Left lung (tissue), 10 donors: ENCODE results near the gene PTPRD. TPM values are rescaled to one million over a fixed set of nuclear protein-coding genes. Genes with fewer than 3 reads are reported as not detected.

Experiments used
- ATAC-seq: fragments of 200-7000 bp; cut with Tn5 transposase; one replicate; pipeline ENCODE4 v1.9.1; 2020; ENCODE audit warnings: moderate library complexity
- DNase-seq, 4 donors: peaks; one replicate each; pipeline ENCODE4 v3.0.0-alpha.2; 2013 to 2020
- H3K27ac ChIP-seq, 2 donors: fragments of 200-600 bp; sonication (generic) in 1 of 2; one replicate each; pipeline versions ENCODE4 v1.5.0 to v1.8.0; 2020 to 2021
- H3K27me3 ChIP-seq, 2 donors: fragments of 200-600 bp; sonication (generic) in 1 of 2; one replicate each; pipeline versions ENCODE4 v1.5.0 to v1.8.0; 2020 to 2021
- H3K36me3 ChIP-seq, 2 donors: fragments of 200-600 bp; sonication (generic) in 1 of 2; one replicate each; pipeline versions ENCODE4 v1.5.0 to v1.8.0; 2020 to 2021
- H3K4me1 ChIP-seq, 2 donors: fragments of 200-600 bp; one replicate each; pipeline ENCODE4 v1.8.0; 2021
- H3K4me3 ChIP-seq, 2 donors: fragments of 200-600 bp; sonication (generic) in 1 of 2; one replicate each; pipeline versions ENCODE4 v1.5.0 to v1.8.0; 2020 to 2021; ENCODE audit warnings: mild to moderate bottlenecking in 1 of 2
- H3K9me3 ChIP-seq, 2 donors: fragments of 200-600 bp; sonication (generic) in 1 of 2; one replicate each; pipeline versions ENCODE4 v1.5.0 to v1.8.0; 2020 to 2021
- CTCF ChIP-seq, 2 donors: fragments of 200-600 bp; sonication (generic) in 1 of 2; IDR thresholded peaks; one replicate each; pipeline versions ENCODE4 v1.5.0 to v1.8.0; 2021; ENCODE audit warnings: antibody characterized with exemption in 2 of 2
- intact Hi-C, 2 donors: fragments of 100-400 bp; cut with DNase I; formaldehyde crosslinking; loops; one replicate each; pipeline versions ENCODE4 v1.11.2 to v1.14.2; 2022
- polyA plus RNA-seq, 6 donors: library from polyadenylated mRNA; unstranded; fragments of 120-200 nt; gene quantifications; one replicate each; pipeline ENCODE4 v1.2.1, GENCODE V29; 2013; ENCODE audit not compliant: insufficient read length in 6 of 6
- total RNA-seq, 2 donors: library from RNA; stranded (reverse); fragmentation: NEBNext Ultra II Directional; extraction: Animal tissue kit (Norgen Biotek cat#: 25700); gene quantifications; one replicate each; pipeline ENCODE4 v1.2.1, GENCODE V29; 2021
- donor health status: DM: no; HTN: yes; CAD: no.
- donor health status: DM: no; HTN: no; CAD: no.

Gene PTPRD
- total and polyA plus RNA-seq, 8 donors = 24.2 to 167 (median 139) TPM

GRCh38 chr9:8434621-8435020, 2178.2 kb downstream of the PTPRD start:
- H3K9me3 ChIP-seq = no peaks in the 10 kb centered on the region
- H3K4me1 ChIP-seq = no peaks in the 10 kb centered on the region
- no peaks in the 10 kb centered on the region for H3K27me3 ChIP-seq
- TF ChIP-seq CTCF (IDR thresholded peaks at IDR 0.05) = no peak
- no peak overlapping the region for H3K27ac ChIP-seq
- no peaks in the 10 kb centered on the region for H3K36me3 ChIP-seq
- DNase-seq (no peak), ATAC-seq (no peak)
- H3K4me3 ChIP-seq = no peak overlapping the region
- intact Hi-C loops = no loop called here

GRCh38 chr9:8432224-8432623, 2180.6 kb downstream of the PTPRD start:
- no peak for DNase-seq
- H3K9me3 ChIP-seq = no peaks in the 10 kb centered on the region
- intact Hi-C loops = no loop called here
- H3K4me3 ChIP-seq = no peak overlapping the region
- H3K27me3 ChIP-seq = no peaks in the 10 kb centered on the region
- ATAC-seq = no peak
- H3K27ac ChIP-seq = no peak overlapping the region
- H3K4me1 ChIP-seq = no peaks in the 10 kb centered on the region
- no peaks in the 10 kb centered on the region for H3K36me3 ChIP-seq
- no peak for TF ChIP-seq CTCF (IDR thresholded peaks at IDR 0.05)

- ATAC-seq = no peak
- no peaks in the 10 kb centered on the region for H3K9me3 ChIP-seq
- H3K27me3 ChIP-seq = no peaks in the 10 kb centered on the region
- no peaks in the 10 kb centered on the region for H3K36me3 ChIP-seq
- no peaks in the 10 kb centered on the region for H3K4me1 ChIP-seq
- H3K27ac ChIP-seq = no peak overlapping the region
- intact Hi-C loops = no loop called here
- TF ChIP-seq CTCF (IDR thresholded peaks at IDR 0.05) = no peak
- DNase-seq = no peak
- no peak overlapping the region for H3K4me3 ChIP-seq
Observed at GRCh38 chr9:8431505-8431904, 2181.3 kb downstream of the PTPRD start.

- no peaks in the 10 kb centered on the region for H3K9me3 ChIP-seq
- no peak overlapping the region for H3K27ac ChIP-seq
- ATAC-seq = no peak
- H3K27me3 ChIP-seq = no peaks in the 10 kb centered on the region
- H3K4me1 ChIP-seq = no peaks in the 10 kb centered on the region
- H3K4me3 ChIP-seq = no peak overlapping the region
- TF ChIP-seq CTCF (IDR thresholded peaks at IDR 0.05) = no peak
- intact Hi-C loops = no loop called here
- no peak for DNase-seq
- H3K36me3 ChIP-seq = no peaks in the 10 kb centered on the region
Observed at GRCh38 chr9:8430945-8431344, 2181.9 kb downstream of the PTPRD start.

- H3K36me3 ChIP-seq = no peaks in the 10 kb centered on the region
- H3K27ac ChIP-seq = no peak overlapping the region
- no peaks in the 10 kb centered on the region for H3K4me1 ChIP-seq
- no peak overlapping the region for H3K4me3 ChIP-seq
- intact Hi-C loops = no loop called here
- H3K9me3 ChIP-seq = no peaks in the 10 kb centered on the region
- DNase-seq (no peak), ATAC-seq (no peak)
- TF ChIP-seq CTCF (IDR thresholded peaks at IDR 0.05) = no peak
- no peaks in the 10 kb centered on the region for H3K27me3 ChIP-seq
Observed at GRCh38 chr9:8429768-8430167, 2183.0 kb downstream of the PTPRD start.
